Measurements from ENCODE around the gene TCF7L1. TPM values are rescaled to one million over a fixed set of nuclear protein-coding genes. Genes with fewer than 3 reads are reported as not detected.

The TCF7L1 gene
- total RNA-seq, 2 experiments from 2014 or later: not detected

DNA sequence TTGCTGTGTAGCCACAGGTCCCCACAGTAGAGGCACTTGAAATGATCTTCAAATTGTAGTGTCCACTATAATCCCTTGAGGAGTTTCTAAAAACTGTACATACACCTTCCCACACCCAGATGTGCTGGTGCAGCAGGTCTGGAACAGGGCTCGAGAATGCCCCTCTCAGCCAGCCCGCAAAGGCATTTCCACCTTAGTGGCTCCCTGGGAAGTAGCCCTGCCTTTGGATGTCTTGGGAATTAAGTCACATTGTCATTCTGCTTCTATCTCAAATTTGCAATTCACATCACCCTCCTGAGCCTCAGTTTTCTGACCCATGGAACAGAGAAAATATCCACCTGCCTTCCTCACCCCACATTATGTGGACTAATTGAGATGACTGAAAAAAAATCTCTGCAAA, 44.3 kb upstream of the TCF7L1 start:
- POLR2A ChIA-PET: no interaction called here
- Histone ChIP-seq H3K27ac (ENCODE audit: low read depth in 1 of 2, low read length in 2 of 2) (no peak overlapping the region), H3K36me3 (ENCODE audit: insufficient read depth, low read length) (no peaks in the 10 kb centered on the region), H3K27me3 (ENCODE audit: control insufficient read depth in 1 of 2, insufficient read depth in 2 of 2, low read length in 2 of 2) (peaks cover 0 to 7% of the 10 kb centered on the region in 2 experiments), H3K4me1 (ENCODE audit: insufficient read depth, low read length) (no peaks in the 10 kb centered on the region), H3K4me3 (ENCODE audit: low read length) (no peak overlapping the region), H3K9me3 (ENCODE audit: control insufficient read depth in 1 of 2, insufficient read depth in 1 of 2, low read length in 2 of 2) (no peaks in the 10 kb centered on the region)
- ATAC-seq (ENCODE audit: poor library complexity) (no peak), DNase-seq (no peak)
- CTCF ChIA-PET: no interaction called here
- Mint-ChIP-seq H3K9me3 (no peaks in the 10 kb centered on the region), H3K36me3 (ENCODE audit: low read depth) (no peaks in the 10 kb centered on the region), H3K27ac (no peak overlapping the region), H3K4me3 (no peak overlapping the region), H3K27me3 (peaks cover 28% of the 10 kb centered on the region), H3K4me1 (ENCODE audit: low read depth) (no peaks in the 10 kb centered on the region)
- intact Hi-C loops (cut with DNase I, micrococcal nuclease): no loop called here
- TF ChIP-seq, protein P1, sequence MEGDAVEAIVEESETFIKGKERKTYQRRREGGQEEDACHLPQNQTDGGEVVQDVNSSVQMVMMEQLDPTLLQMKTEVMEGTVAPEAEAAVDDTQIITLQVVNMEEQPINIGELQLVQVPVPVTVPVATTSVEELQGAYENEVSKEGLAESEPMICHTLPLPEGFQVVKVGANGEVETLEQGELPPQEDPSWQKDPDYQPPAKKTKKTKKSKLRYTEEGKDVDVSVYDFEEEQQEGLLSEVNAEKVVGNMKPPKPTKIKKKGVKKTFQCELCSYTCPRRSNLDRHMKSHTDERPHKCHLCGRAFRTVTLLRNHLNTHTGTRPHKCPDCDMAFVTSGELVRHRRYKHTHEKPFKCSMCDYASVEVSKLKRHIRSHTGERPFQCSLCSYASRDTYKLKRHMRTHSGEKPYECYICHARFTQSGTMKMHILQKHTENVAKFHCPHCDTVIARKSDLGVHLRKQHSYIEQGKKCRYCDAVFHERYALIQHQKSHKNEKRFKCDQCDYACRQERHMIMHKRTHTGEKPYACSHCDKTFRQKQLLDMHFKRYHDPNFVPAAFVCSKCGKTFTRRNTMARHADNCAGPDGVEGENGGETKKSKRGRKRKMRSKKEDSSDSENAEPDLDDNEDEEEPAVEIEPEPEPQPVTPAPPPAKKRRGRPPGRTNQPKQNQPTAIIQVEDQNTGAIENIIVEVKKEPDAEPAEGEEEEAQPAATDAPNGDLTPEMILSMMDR (IDR thresholded peaks at IDR 0.05): no peak

DNA sequence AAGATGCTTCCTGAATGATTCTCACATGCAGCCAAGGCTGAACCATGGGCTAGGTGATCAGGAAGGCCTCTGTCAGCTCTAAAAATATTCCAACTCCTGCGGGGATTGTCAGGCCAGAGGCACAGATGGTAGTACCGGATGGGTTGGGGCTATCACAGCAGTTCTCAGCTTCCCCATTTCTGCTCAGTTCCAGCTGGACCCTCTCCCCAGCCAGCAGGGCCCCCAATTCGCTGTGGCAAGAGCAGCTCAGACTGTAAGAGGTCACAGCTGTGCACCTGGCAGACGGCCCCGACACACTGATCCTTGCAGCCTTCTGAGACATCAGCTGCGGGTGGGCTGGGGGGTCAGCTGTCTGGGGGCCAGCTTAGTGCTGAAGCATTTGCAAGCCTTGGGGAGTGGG, 43.6 kb upstream of the TCF7L1 start:
- peaks cover 22% of the 10 kb centered on the region for H3K27me3 Mint-ChIP-seq
- no peaks in the 10 kb centered on the region for H3K36me3 Mint-ChIP-seq (ENCODE audit: low read depth)
- intact Hi-C loops (cut with DNase I, micrococcal nuclease): no loop called here

GRCh38 chr2:85091838-85092237, 41.4 kb upstream of the TCF7L1 start:
- intact Hi-C loops (cut with DNase I, micrococcal nuclease): no loop called here
- ATAC-seq (ENCODE audit: poor library complexity): no peak

More for the DNA sequence above, 43.6 kb upstream of the TCF7L1 start:
- no peaks in the 10 kb centered on the region for H3K36me3 ChIP-seq (ENCODE audit: insufficient read depth, low read length)
- POLR2A ChIA-PET: interaction anchor here (0.6 kb wide), 1 partner anchor 663 kb away, joined by 3 read pairs; no protein-coding TSS in a partner anchor
- no peaks in the 10 kb centered on the region for H3K4me1 ChIP-seq (ENCODE audit: insufficient read depth, low read length)
- CTCF ChIA-PET: no interaction called here
- no peaks in the 10 kb centered on the region for H3K4me1 Mint-ChIP-seq (ENCODE audit: low read depth)
- H3K9me3 Mint-ChIP-seq: no peaks in the 10 kb centered on the region
- peaks cover 0 to 7% of the 10 kb centered on the region in 2 experiments for H3K27me3 ChIP-seq (ENCODE audit: control insufficient read depth in 1 of 2, insufficient read depth in 2 of 2, low read length in 2 of 2)
- H3K27ac Mint-ChIP-seq: no peak overlapping the region
- TF ChIP-seq, protein P1 (IDR thresholded peaks at IDR 0.05): no peak
- no peak for DNase-seq
- H3K4me3 ChIP-seq (ENCODE audit: low read length): no peak overlapping the region
- H3K4me3 Mint-ChIP-seq: no peak overlapping the region
- H3K9me3 ChIP-seq (ENCODE audit: control insufficient read depth in 1 of 2, insufficient read depth in 1 of 2, low read length in 2 of 2): no peaks in the 10 kb centered on the region
- ATAC-seq (ENCODE audit: poor library complexity): no peak
- no peak overlapping the region for H3K27ac ChIP-seq (ENCODE audit: low read depth in 1 of 2, low read length in 2 of 2)

More at GRCh38 chr2:85091838-85092237, 41.4 kb upstream of the TCF7L1 start:
- Mint-ChIP-seq H3K4me3 (no peak overlapping the region), H3K4me1 (ENCODE audit: low read depth) (no peaks in the 10 kb centered on the region), H3K9me3 (no peaks in the 10 kb centered on the region), H3K27ac (no peak overlapping the region), H3K36me3 (ENCODE audit: low read depth) (no peaks in the 10 kb centered on the region), H3K27me3 (peaks cover 30% of the 10 kb centered on the region)
- no peaks in the 10 kb centered on the region for H3K36me3 ChIP-seq (ENCODE audit: insufficient read depth, low read length)
- ChIA-PET POLR2A (no interaction called here), CTCF (no interaction called here)
- no peaks in the 10 kb centered on the region for H3K4me1 ChIP-seq (ENCODE audit: insufficient read depth, low read length)
- peaks cover 0 to 12% of the 10 kb centered on the region in 2 experiments for H3K27me3 ChIP-seq (ENCODE audit: control insufficient read depth in 1 of 2, insufficient read depth in 2 of 2, low read length in 2 of 2)
- H3K4me3 ChIP-seq (ENCODE audit: low read length): no peak overlapping the region
- DNase-seq: no peak
- no peaks in the 10 kb centered on the region for H3K9me3 ChIP-seq (ENCODE audit: control insufficient read depth in 1 of 2, insufficient read depth in 1 of 2, low read length in 2 of 2)
- H3K27ac ChIP-seq (ENCODE audit: low read depth in 1 of 2, low read length in 2 of 2): no peak overlapping the region
- TF ChIP-seq, protein P1 (IDR thresholded peaks at IDR 0.05): no peak
